Activated CD4-positive, alpha-beta memory T cell treated with anti-CD3 and anti-CD28 coated beads for 36 hours (primary cell): ENCODE data around the gene MEX3B. TPM values are rescaled to one million over a fixed set of nuclear protein-coding genes. Genes with fewer than 3 reads are reported as not detected.

ENCODE experiments used
- CTCF ChIA-PET: fragments of 350-600 bp; sonication (Branson Sonifier 250); formaldehyde crosslinking; loops from one replicate; lab custom pipeline; 2021; ENCODE audit warnings: antibody characterized with exemption, inconsistent platforms; lab: Charles Lee
- POLR2A ChIA-PET: fragments of 350-600 bp; sonication (Branson Sonifier 250); formaldehyde crosslinking; loops from one replicate; lab custom pipeline; 2021; ENCODE audit warnings: antibody characterized with exemption; lab: Charles Lee
- DNase-seq: peaks from one replicate; pipeline ENCODE4 v3.0.0-alpha.2; 2020
- H3K27ac Mint-ChIP-seq: one replicate; pipeline ENCODE4 v1.8.0; 2021; ENCODE audit warnings: mixed read lengths
- H3K27me3 Mint-ChIP-seq: one replicate; pipeline ENCODE4 v1.8.0; 2021; ENCODE audit warnings: mixed read lengths
- H3K36me3 Mint-ChIP-seq: one replicate; pipeline ENCODE4 v1.8.0; 2021; ENCODE audit warnings: mixed read lengths
- H3K4me1 Mint-ChIP-seq: one replicate; pipeline ENCODE4 v1.8.0; 2021; ENCODE audit warnings: low read depth, mixed read lengths
- H3K4me3 Mint-ChIP-seq: one replicate; pipeline ENCODE4 v1.8.0; 2021; ENCODE audit warnings: mild to moderate bottlenecking, mixed read lengths
- H3K9me3 Mint-ChIP-seq: one replicate; pipeline ENCODE4 v1.8.0; 2021; ENCODE audit warnings: mixed read lengths
- intact Hi-C: fragments of 100-400 bp; cut with micrococcal nuclease; formaldehyde crosslinking; loops from one replicate; pipeline ENCODE4 v1.15.1; 2023
- total RNA-seq, 2 experiments: library from RNA; stranded (reverse); gene quantifications; one replicate each; pipeline ENCODE4 v1.2.3, GENCODE V29; 2021

The MEX3B gene
- total RNA-seq, 2 experiments from 2014 or later: 0.67 to 0.82 TPM

DNA sequence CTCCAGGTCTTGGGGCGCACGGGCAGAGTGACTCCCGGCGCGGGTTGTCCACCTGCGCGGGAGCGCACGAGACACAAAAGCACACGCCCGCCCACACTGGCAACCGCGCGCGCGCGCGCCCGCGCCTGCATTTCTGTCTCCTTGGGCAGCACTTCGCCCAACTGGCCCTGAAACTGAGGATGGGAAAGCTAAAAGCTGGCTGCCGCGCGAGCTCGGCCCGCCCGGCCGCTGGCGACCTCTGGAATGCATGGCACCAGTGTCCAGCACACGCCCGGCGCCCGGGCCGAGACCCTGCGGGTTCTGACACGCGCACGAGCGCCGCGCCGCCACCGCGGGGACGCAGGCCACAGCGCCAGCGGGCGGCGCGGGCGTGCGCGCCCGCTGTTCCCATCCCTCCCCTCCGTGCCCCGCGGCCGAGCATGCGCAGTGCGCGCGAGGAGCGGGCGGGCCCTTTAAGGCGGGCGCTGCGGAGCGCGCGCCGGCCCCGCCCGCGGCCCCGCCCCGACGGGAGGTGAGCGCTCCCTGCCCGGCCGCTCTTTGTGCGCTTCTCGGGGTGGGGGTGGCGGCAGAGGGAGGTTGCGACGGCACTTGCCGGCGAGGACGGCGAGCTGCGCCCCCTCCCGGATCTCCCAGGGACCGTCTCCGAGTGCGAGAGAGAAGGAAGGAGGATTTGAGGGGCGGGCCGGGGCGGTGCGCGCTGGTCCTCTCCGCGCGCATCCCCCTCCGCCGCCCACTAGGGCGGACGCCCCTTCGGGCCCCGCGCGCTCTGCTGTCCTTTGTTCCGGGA is 1.0 kb upstream of the MEX3B start:
- no peaks in the 10 kb centered on the region for H3K9me3 Mint-ChIP-seq
- H3K27ac Mint-ChIP-seq: peak overlapping the region; percentile 80
- peaks cover 12% of the 10 kb centered on the region for H3K4me1 Mint-ChIP-seq
- CTCF ChIA-PET: interaction anchor here (0.6 to 0.7 kb wide), 2 partner anchors 759 to 939 kb away, joined by 3 read pairs; no protein-coding TSS in a partner anchor
- peaks cover 26% of the 10 kb centered on the region for H3K27me3 Mint-ChIP-seq
- peaks cover 2% of the 10 kb centered on the region for H3K36me3 Mint-ChIP-seq
- peak overlapping the region; percentile 82 for H3K4me3 Mint-ChIP-seq
- intact Hi-C loops: loop anchor here (1.0 to 10.0 kb wide), 5 partner anchors 216 to 1352 kb away; partner anchors contain the start of genes ABHD17C, EFL1, SAXO2 and TLNRD1
- peak; percentile 92 for DNase-seq
- POLR2A ChIA-PET: interaction anchor here (1.8 kb wide), 1 partner anchor 215 kb away, joined by 6 read pairs; the partner anchor contains the start of genes EFL1 and SAXO2

DNA sequence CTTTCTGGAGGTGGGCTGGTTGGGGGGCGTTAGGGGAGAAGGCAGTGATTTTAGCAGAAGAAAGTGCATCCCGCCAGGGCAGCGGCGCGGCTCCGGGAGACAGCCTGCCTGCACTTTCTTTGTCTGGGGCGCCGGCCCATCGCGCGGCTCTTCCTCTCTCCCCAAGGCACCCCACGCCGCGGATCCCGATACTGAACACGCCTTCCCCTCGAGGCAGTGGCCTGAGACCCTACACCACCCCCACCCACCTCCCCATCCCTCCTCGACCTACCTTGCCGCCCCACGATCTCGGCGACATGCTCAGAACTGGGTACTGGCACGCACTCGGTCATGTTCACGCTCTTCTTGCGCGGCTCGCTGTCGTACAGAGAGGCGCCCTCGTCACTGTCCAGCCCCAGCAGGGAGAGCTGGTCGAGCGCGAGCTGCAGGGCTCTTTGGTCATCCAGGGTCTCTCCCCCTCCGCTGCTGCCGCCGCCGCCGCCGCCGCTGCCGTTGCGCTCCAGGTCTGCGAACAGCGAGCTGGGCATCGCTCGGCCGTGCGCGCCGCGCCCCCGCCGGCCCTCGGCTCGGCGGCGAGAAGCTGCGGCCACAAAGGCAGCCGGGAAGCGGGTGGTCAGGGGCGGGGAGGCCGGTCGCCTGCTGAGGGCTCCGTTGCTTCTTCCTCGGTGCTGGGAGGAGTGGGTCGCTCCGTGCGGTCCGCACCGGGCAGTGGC is 483 bp downstream of the MEX3B start:
- Mint-ChIP-seq H3K27ac (no peak overlapping the region), H3K9me3 (no peaks in the 10 kb centered on the region), H3K27me3 (peaks cover 21% of the 10 kb centered on the region), H3K36me3 (peaks cover 2% of the 10 kb centered on the region), H3K4me1 (peaks cover 12% of the 10 kb centered on the region), H3K4me3 (peak overlapping the region; percentile 82)
- intact Hi-C loops: loop anchor here (5.0 to 10.0 kb wide), 2 partner anchors 753 to 1351 kb away; partner anchors contain the start of gene ABHD17C
- DNase-seq: peak; percentile 30
- ChIA-PET CTCF (interaction anchor here (0.9 kb wide), 1 partner anchor 563 kb away, joined by 4 read pairs; no protein-coding TSS in a partner anchor), POLR2A (interaction anchor here (1.8 kb wide), 1 partner anchor 217 kb away, joined by 6 read pairs; the partner anchor contains the start of genes EFL1 and SAXO2)

DNA sequence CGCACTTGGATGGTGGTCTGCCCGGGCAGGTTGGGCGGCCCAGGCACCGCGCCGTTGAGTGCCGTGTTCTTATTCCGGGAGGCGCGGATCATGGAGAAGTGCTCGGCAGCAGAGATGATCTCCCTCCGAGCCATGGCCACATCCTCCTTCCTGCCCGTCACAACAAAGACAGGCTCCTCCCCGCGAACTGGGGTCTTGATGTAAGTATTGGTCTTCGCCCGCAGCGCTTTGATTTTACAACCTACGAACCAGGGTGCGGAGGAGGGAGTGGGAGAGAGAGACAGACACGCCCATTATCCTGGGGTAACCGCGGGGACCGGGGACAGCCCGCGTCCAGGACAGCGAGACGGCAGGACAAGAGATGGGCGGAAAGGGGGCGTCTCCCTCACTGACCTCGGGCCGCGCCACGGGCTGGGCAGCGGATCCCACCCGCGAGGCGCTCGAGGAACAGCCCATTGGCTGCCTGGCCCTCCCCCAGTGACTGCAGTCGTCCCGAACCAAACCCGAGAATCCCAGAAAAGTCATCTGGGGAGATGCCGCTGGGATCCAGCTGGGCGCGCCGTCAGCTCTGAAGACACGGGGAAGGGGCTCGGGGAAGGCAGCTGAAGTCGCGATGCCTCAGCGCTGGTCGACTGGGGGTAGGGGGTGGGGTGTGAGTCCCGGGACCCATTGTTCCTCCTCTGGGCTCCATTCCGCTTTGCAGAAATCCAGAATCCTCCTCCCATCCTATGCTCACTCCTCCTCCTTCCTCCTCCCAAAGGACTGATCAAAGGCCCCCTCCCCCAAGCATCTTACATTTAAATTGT is 1.2 kb downstream of the MEX3B start:
- H3K4me3 Mint-ChIP-seq: peak overlapping the region; percentile 78
- CTCF ChIA-PET: interaction anchor here (1.3 kb wide), 1 partner anchor 634 kb away, joined by 3 read pairs; no protein-coding TSS in a partner anchor
- no peaks in the 10 kb centered on the region for H3K9me3 Mint-ChIP-seq
- intact Hi-C loops: loop anchor here (5.0 to 10.0 kb wide), 2 partner anchors 752 to 1350 kb away; partner anchors contain the start of gene ABHD17C
- DNase-seq: peak; percentile 47
- POLR2A ChIA-PET: interaction anchor here (1.8 kb wide), 1 partner anchor 218 kb away, joined by 6 read pairs; the partner anchor contains the start of genes EFL1 and SAXO2
- H3K36me3 Mint-ChIP-seq: peaks cover 2% of the 10 kb centered on the region
- peaks cover 12% of the 10 kb centered on the region for H3K4me1 Mint-ChIP-seq
- peaks cover 18% of the 10 kb centered on the region for H3K27me3 Mint-ChIP-seq
- no peak overlapping the region for H3K27ac Mint-ChIP-seq

DNA sequence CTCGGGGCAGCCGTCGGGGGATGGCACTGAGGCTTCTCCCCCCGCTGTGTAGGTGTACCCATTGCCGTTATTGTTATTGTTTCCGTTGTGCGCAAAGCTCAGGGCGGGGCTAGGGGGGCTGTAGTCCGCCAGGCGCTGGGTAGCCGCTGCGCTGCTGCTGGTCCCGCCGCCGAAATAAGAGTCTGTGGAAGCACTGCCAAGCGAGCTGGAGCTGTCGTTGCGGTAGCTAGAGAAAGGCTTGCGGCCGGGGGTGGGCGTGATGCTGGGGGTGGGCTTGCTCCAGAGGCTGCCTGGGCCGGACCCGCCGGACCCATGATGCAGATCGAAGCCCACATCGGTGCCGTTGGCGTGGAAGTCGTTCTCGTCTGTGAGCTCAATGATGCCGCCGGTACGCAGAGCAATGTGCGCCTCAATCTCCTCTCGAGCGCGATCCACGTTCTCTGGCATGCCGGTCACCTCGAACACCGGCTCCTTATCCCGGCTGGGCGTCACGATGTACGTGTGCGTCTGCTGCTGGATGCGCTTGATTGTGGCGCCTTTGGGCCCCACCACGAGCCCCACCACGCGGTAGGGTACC is 1.9 kb downstream of the MEX3B start:
- Mint-ChIP-seq H3K27me3 (peaks cover 19% of the 10 kb centered on the region), H3K4me1 (peaks cover 12% of the 10 kb centered on the region), H3K27ac (no peak overlapping the region), H3K4me3 (peak overlapping the region; percentile 78), H3K36me3 (peaks cover 2% of the 10 kb centered on the region), H3K9me3 (no peaks in the 10 kb centered on the region)
- intact Hi-C loops: loop anchor here (10.0 kb wide), 1 partner anchor 1349 kb away; the partner anchor contains the start of gene ABHD17C
- no peak for DNase-seq
- ChIA-PET POLR2A (interaction anchor here (0.5 kb wide), 1 partner anchor 153 kb away, joined by 11 read pairs; no protein-coding TSS in a partner anchor), CTCF (interaction anchor here (1.3 kb wide), 1 partner anchor 633 kb away, joined by 3 read pairs; no protein-coding TSS in a partner anchor)

DNA sequence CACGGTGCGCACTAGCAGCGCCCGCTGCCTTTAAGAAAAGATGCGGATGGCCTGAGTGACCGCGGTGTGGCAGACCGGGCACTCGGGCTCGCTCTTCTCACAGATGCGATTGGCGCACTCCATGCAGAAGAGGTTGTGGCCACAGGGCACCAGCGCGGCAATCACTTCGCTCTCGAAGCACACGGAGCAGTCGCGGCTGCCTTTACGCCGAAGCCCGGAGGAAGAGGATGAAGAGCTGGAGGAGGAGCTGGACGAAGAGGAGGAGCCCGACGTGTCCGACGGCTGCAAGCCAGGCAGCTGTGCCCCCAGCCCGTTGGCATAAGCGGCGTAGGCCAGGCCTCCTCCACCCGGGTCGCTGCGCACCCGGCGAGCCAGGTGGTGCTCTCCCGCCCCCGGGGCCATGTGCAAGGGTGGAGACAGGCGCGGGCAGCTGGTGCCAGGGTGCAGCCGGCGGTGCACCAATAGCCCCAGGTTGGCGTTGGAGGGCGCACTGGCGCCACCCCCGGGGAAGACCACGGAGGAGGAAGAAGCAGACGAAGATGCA is 2.6 kb downstream of the MEX3B start:
- Mint-ChIP-seq H3K4me1 (peaks cover 12% of the 10 kb centered on the region), H3K36me3 (peaks cover 2% of the 10 kb centered on the region), H3K4me3 (peak overlapping the region; percentile 23), H3K27ac (no peak overlapping the region), H3K27me3 (peaks cover 17% of the 10 kb centered on the region), H3K9me3 (no peaks in the 10 kb centered on the region)
- DNase-seq: no peak
- POLR2A ChIA-PET: interaction anchor here (0.5 kb wide), 1 partner anchor 154 kb away, joined by 11 read pairs; no protein-coding TSS in a partner anchor
- CTCF ChIA-PET: interaction anchor here (1.3 kb wide), 1 partner anchor 633 kb away, joined by 3 read pairs; no protein-coding TSS in a partner anchor
- intact Hi-C loops: loop anchor here (10.0 kb wide), 1 partner anchor 1348 kb away; the partner anchor contains the start of gene ABHD17C

DNA sequence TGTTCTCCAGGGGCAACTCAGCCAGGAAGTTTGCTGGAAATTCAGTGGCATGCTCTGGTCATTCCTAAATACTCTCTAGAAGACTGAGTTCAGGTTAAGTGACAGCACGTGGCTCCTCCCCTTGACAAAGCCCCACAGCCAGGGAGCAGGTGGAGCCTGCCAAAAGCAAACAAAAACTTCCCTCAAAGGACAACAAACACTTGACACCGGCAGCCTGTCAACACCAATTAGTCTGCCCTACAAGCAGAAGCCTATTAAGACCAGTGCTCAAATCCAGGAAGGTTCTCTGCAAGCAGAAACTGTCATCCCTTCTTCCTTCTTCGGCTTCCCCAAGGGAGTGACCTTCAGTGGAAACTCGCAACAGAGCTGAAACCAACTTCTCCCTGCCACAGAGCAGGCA is 5.0 kb downstream of the MEX3B start:
- Mint-ChIP-seq H3K4me1 (peaks cover 9% of the 10 kb centered on the region), H3K36me3 (peaks cover 2% of the 10 kb centered on the region), H3K27me3 (peaks cover 14% of the 10 kb centered on the region), H3K4me3 (no peak overlapping the region), H3K27ac (no peak overlapping the region), H3K9me3 (no peaks in the 10 kb centered on the region)
- POLR2A ChIA-PET: no interaction called here
- DNase-seq: no peak
- intact Hi-C loops: loop anchor here (10.0 kb wide), 1 partner anchor 1346 kb away; the partner anchor contains the start of gene ABHD17C
- CTCF ChIA-PET: no interaction called here

DNA sequence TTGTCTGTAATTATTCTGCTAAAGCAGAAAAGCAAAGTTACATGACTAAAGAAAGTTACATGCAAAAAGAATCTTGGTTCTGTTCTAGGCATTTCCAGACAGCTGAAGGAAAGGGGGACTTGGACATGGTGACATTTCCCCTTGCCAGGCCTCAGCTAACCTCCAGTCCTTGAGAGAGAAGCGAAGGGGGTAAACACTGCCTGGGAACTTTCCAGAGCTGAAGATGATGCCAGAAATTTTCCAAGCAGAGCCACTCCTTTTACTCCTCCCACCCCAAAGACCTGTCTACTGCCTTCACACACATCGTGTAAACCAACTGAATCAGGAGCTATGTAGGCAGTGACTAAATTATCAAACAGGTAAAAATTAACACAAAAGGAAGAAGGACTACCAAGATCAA is 5.4 kb downstream of the MEX3B start:
- Mint-ChIP-seq H3K4me3 (no peak overlapping the region), H3K27ac (no peak overlapping the region), H3K27me3 (peaks cover 14% of the 10 kb centered on the region), H3K4me1 (peaks cover 9% of the 10 kb centered on the region), H3K9me3 (no peaks in the 10 kb centered on the region), H3K36me3 (peaks cover 2% of the 10 kb centered on the region)
- CTCF ChIA-PET: no interaction called here
- POLR2A ChIA-PET: no interaction called here
- intact Hi-C loops: loop anchor here (10.0 kb wide), 1 partner anchor 1346 kb away; the partner anchor contains the start of gene ABHD17C
- no peak for DNase-seq

DNA sequence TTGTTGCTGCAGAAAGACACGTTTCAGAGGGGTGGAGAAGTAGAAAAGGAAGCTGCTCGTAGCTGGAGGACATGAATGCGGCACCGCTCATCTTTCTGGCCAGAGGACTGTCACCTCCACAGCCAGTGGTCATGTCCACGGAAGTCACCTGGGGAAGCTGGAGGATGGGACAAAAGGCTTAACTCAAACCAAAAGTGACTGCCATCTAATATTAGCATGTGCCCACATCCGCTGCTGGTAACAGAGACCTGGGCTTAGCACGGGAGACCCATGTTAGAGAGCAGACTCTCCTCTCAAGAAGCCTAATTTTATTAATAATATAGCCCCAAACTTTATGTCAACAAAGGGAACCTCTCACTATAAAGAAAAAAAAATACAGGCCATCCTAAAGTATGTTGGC is 5.9 kb downstream of the MEX3B start:
- ChIA-PET CTCF (no interaction called here), POLR2A (no interaction called here)
- H3K27me3 Mint-ChIP-seq: peaks cover 14% of the 10 kb centered on the region
- peaks cover 2% of the 10 kb centered on the region for H3K36me3 Mint-ChIP-seq
- H3K4me1 Mint-ChIP-seq: peaks cover 9% of the 10 kb centered on the region
- H3K9me3 Mint-ChIP-seq: no peaks in the 10 kb centered on the region
- intact Hi-C loops: loop anchor here (10.0 kb wide), 1 partner anchor 1345 kb away; the partner anchor contains the start of gene ABHD17C
- H3K4me3 Mint-ChIP-seq: no peak overlapping the region
- no peak for DNase-seq
- no peak overlapping the region for H3K27ac Mint-ChIP-seq

DNA sequence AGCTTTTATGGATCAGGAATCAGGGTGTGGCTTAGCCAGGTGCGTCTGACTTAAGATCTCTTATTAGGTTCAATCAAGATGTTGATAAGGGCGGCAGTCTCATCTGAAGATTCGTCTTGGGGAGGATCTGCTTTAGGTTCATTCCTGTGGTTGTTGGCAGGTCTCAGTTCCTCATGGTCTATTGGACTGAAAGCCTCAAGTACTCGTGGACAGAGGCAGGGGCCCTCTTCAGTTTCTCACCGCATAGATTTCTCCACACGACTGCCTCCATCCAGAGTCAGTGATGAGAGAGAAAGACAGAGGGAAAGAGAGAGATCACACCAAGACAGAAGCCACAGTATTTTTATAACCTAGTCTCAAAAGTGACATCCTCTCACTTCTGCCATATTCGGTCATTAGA is 9.4 kb downstream of the MEX3B start:
- no peak overlapping the region for H3K27ac Mint-ChIP-seq
- no peaks in the 10 kb centered on the region for H3K4me1 Mint-ChIP-seq
- H3K4me3 Mint-ChIP-seq: no peak overlapping the region
- POLR2A ChIA-PET: no interaction called here
- peaks cover 7% of the 10 kb centered on the region for H3K27me3 Mint-ChIP-seq
- no peak for DNase-seq
- intact Hi-C loops: no loop called here
- CTCF ChIA-PET: no interaction called here
- H3K36me3 Mint-ChIP-seq: no peaks in the 10 kb centered on the region
- H3K9me3 Mint-ChIP-seq: no peaks in the 10 kb centered on the region

DNA sequence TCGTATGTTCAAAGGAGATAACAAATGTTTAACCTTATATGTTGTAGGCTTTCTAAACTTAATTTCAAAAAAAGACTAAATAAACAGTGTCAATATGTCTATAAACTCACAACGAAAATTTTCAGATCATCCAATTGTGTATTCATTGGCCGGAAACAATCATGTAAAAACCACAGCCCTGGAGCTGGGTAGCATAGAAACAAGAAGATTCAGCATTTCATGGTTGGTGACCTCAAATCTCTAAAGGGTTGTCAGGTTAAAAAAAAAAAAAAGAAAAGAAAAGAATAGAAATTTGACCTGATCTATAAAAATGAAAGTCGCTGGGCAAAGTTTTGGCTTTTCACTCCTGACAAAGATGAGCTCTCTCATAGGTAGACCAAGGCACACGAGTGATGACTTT is 13.9 kb downstream of the MEX3B start:
- intact Hi-C loops: no loop called here
- no peaks in the 10 kb centered on the region for H3K36me3 Mint-ChIP-seq
- peaks cover 4% of the 10 kb centered on the region for H3K27me3 Mint-ChIP-seq
- no peak overlapping the region for H3K4me3 Mint-ChIP-seq
- no peaks in the 10 kb centered on the region for H3K4me1 Mint-ChIP-seq
- DNase-seq: no peak
- ChIA-PET POLR2A (no interaction called here), CTCF (no interaction called here)
- no peaks in the 10 kb centered on the region for H3K9me3 Mint-ChIP-seq
- no peak overlapping the region for H3K27ac Mint-ChIP-seq
